Esophagus squamous epithelium (tissue), 4 donors: ENCODE measurements around the gene MID1.

ENCODE experiments used
- CTCF ChIP-seq, 6 experiments: fragments of 450-650 bp in 4 of 6; fragments of 200-600 bp in 2 of 6; sonication (generic) in 2 of 6; IDR thresholded peaks; one replicate each; pipeline ENCODE4 v1.5.1; 2016 to 2019; ENCODE audit warnings: antibody characterized with exemption in 6 of 6, mild to moderate bottlenecking in 4 of 6, moderate library complexity in 4 of 6
- POLR2A ChIP-seq, 4 donors: fragments of 450-650 bp; IDR thresholded peaks; one replicate each; pipeline ENCODE4 v1.6.1; 2017; ENCODE audit warnings: antibody characterized with exemption in 4 of 4, mild to moderate bottlenecking in 4 of 4, moderate library complexity in 3 of 4

GRCh38 chrX:10549280-10549679 is 71.1 kb downstream of the MID1 start:
- no peak for TF ChIP-seq CTCF (IDR thresholded peaks at IDR 0.05)
- TF ChIP-seq POLR2A (IDR thresholded peaks at IDR 0.05), result no peak
